HG03196 (cell line): Measurements from ENCODE around the gene NEU1.
A peak's percentile ranks its signal among the peaks of the same experiment; 100 is the strongest.
"Not testable (repeated sequence)": the region's sequence is repeated elsewhere in the genome, so short reads cannot be mapped to it uniquely, and the experiment has no call there.

Experiments
- ATAC-seq: cut with Tn5 transposase; IDR thresholded peaks from one replicate; pipeline ENCODE4 v1.9.1; 2021; ENCODE audit not compliant: unreplicated experiment

The NEU1 gene

DNA sequence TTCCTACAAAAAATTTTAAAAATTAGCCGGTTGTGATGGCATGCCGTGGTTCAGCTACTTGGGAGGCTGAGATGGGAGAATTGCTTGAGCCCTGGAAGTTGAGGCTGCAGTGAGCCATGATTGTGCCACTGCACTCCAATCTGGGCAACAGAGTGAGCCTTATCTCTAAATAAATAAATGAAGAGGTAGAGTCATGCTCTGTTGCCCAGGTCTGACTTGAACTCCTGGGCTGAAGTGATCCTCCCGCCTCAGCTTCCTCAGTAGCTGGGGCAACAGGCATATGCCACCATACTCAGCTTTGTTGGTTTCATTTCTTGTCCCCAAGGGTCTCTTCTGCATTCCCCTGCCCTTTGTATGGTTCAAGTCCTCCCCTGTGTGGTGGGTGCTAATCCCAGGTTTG, 18.1 kb downstream of the NEU1 start:
- no peak for ATAC-seq

DNA sequence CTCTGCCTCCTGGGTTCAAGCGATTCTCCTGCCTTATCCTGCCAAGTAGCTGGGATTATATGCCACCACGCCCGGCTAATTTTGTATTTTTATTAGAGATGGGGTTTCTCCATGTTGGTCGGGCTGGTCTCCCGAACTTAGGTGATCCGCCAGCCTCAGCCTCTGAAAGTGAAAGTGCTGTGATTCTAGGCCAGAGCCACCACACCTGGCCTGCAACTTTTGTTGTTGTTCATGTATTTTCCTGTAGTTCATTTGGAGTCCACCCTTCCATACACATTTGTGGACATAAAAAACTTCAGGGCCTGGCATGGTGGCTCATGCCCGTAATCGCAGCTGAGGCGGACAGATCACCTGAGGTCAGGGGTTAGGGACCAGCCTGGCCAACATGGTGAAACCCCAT, 20.6 kb downstream of the NEU1 start:
- no peak for ATAC-seq

GRCh38 chr6:31839779-31840126, 22.9 kb downstream of the NEU1 start:
- ATAC-seq, result not testable (repeated sequence)

- ATAC-seq, result no peak
Observed at GRCh38 chr6:31838968-31839367, 23.7 kb downstream of the NEU1 start.

DNA sequence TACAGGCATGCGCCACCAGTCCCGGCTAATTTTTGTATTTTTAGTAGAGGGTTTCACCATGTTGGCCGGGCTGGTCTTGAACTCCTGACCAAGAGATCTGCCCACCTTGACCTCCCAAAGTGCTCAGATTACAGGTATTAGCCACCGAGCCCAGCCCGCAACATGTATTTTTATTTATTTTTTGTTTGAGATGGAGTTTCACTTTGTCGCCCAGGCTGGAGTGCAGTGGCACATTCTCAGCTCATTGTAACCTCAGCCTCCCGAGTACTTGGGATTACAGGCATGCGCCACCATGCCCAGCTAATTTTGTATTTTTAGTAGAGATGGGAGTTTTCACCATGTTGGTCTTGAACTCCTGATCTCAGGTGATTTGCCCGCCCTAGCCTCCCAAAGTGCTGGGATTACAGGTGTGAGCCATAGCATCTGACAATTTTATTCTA, 24.5 kb downstream of the NEU1 start:
- ATAC-seq, result not testable (repeated sequence)

DNA sequence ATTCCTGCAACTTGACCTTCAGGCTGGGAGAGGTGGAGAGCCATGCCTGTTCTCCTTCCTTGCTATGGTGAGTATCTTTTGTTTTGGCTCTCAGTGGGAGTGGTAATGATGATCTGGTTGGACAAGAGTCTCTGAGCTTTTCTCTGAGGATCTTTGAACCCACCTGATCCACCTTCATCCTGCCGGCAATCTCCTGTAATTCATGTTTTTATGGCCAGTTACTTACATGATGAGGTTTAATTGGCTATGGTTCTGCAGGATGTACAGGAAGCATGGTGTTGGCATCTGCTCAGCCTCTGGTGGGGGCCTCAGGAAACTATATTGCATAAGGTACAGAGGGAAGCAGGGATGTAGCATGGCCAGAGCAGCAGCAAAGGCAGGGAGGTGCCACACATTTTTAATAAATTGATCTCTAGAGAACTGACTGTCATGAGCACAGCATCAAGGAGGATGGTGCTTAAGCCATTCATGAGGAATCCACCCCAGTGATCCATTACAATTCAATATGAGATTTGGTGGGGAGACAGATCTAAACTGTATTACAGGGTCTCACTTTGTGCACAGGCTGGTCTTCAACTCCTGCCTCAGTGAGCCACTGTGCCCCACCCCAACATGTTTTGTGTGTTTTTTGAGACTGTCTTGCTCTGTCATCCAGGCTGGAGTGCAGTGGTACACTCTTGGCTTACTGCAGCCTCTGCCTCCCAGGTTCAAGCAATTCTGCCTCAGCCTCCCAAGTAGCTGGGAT, 25.1 kb downstream of the NEU1 start:
- ATAC-seq, result no peak

DNA sequence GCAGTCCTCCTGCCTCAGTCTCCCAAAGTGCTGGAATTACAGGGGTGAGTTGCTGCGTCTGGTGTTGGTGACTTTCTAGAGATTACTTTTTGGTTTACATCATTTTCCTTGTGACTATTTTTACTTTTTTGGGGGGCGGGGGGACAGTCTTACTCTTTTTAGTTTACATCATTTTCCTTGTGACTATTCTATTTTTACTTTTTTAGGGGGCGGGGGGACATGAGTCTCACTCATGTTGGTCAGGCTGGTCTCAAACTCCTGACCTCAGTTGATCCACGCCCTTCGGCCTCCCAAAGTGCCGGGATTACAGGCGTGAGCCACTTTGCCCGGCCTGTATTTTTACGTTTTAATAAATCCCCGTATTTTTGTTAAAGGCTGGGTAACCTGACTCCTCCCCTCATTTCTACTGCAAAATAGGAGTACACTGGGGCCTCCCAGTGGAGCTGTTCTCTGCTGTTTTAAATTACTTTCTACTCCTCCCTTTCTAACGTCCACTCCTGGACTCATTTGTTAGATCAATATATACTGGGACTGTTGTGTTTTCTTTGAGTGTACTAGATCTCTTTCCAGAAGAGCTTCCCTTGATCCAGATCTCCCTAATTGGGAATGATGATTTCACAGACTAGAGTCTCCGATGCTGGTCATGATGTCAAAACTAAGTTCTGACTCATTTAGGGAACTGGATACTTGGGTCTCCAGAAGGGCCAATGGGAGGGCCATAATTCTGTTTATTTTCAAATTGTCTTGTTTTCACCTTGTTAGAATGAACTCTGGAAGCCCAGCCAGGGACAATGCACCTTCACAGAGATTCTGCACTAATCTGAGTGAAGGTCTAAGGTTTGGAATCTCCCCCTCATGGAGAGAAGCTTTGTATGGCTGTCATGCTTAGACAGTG, 25.9 kb downstream of the NEU1 start:
- ATAC-seq, result no peak

DNA sequence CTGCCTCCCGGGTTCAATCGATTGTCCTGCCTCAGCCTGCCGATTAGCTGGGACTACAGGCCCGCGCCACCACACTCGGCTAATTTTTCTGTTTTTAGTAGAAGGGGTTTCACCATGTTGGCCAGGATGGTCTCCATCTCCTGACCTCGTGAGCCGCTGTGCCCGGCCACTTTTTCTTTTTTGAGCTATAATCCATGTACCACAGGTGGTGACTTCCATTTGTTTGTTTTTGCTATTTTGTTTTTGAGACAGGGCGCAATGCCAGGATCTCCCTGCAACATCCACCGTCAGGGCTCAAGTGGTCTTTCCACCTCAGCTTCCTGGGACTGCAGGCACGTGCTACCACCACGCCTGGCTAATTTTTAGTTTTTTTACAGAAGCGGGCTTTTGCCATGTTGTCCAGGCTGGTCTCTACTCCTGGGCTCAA, 26.6 kb downstream of the NEU1 start:
- ATAC-seq, result no peak

DNA sequence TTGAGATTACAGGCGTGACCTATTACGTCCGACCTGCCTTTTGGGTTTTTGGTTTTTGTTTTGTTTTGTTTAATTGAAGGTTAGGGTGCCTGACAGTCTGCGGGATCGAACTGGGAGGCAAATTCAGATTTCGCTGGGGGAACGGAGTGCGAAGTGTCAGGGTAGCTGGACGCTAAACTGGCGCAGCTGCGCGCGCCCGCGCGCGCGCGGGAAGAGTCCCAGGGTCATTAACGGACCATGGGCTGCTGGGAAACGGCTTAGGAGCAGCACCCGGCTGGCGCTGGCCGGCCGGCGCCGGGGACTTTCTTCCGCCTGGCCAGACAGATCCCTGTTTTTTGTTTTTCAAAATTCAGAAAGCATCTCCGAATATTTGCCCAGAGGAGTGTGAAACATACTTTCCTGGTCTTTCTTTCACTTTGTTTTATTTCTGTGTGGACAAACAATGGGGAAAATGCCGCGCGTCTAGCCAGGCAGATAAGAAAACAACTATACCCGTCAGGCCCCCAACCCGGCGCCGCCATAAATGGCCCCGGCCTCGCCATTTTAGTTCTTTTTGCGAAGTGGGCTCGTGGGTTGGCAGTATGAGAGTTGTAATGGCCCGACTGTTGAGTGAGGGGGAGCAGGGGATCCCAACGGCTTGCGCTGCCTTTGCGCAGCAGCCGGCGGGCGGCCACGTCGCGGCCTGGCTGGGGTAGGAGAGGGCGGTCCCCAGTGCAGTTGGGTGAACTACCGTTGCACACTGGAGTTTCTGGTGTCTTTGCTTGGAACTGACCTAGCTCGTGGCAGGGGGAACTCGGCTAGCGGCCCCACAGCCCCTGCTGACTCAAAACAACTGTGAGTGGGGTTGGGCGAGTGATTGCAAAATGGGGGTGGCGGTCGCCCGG, 28.0 kb downstream of the NEU1 start:
- ATAC-seq, result peak; percentile 40

DNA sequence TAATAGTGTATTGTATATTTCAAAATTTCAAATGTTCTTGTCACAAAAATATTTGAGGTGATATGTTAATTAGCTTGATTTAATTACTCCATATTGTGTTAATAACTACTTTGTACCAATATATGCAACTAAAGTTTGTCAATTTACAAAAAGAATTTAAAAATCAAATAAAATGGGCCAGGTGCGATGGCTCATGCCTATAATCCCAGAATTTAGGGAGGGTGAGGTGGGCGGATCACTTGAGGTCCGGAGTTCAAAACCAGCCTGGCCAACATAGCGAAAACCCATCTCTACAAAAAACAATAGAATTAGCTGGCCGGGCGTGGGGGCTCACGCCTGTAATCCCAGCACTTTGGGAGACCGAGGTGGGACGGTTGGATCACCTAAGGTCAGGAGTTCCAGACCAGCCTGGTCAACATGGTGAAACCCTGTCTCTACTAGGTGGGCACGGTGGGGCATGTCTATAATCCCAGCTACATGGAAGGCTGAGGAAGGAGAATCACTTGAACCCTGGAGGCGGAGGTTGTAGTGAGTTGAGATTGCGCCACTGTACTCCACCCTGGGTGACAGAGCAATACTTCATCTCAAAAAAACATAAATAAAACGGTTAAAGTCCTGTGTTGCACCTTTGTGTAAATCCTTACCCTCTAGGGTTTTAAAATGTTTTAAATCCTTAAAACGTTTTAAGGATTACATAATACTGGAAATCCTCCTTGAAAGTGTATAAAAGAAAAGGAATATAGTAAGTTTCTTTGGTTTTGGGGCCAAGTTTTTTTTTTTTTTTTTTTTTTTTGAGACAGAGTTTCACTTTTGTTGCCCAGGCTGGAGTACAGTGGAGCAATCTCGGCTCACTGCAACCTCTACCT, 31.0 kb downstream of the NEU1 start:
- ATAC-seq, result no peak

- no peak for ATAC-seq
Observed at GRCh38 chr6:31830886-31831335, 31.7 kb downstream of the NEU1 start.

GRCh38 chr6:31829633-31830283, 32.9 kb downstream of the NEU1 start:
- no peak for ATAC-seq

DNA sequence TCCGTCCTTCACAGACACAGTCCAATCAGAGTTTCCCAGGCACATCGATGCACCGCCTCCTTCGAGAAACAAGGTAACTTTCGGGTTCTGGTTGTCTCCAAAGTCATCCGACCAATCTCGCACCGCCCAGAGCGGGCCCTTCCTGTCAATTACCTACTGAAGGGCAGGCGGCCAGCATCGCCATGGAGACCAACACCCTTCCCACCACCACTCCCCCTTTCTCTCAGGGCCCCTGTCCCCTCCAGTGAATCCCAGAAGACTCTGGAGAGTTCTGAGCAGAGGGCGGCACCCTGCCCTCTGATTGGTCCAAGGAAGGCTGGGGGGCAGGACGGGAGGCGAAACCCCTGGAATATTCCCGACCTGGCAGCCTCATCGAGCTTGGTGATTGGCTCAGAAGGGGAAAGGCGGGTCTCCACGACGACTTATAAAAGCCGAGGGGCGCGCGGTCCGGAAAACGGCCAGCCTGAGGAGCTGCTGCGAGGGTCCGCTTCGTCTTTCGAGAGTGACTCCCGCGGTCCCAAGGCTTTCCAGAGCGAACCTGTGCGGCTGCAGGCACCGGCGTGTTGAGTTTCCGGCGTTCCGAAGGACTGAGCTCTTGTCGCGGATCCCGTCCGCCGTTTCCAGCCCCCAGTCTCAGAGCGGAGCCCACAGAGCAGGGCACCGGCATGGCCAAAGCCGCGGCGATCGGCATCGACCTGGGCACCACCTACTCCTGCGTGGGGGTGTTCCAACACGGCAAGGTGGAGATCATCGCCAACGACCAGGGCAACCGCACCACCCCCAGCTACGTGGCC, 35.1 kb downstream of the NEU1 start, which contains the start of gene HSPA1B:
Gene HSPA1B, plus strand, starts transcription at position 453 of the 794 bp plus-strand sequence. Its CDS starts 213 bp downstream, at position 666.
- peak; percentile 60 for ATAC-seq

DNA sequence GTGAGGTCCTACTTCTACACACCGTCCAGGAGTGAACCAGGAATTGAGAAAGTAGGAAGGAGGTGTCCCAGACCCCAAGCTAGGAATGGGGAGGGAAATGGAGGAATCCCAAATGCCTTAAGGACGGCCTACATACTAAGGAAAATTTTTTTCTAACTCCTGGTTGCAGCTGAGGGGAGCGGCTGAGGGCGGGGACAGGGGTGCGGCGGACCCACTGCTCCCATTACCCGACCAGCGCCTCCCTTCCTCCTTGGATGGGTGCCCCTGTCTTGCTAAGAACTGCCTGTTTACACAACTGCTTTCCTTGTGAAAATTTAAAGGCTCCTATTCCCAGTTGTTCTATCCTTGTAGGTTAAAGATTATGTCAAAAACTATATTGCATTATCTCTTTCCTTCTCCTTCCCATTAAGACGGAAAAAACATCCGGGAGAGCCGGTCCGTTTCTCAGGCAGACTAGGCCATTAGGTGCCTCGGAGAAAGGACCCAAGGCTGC, 35.8 kb downstream of the NEU1 start:
- ATAC-seq, result no peak

GRCh38 chr6:31825553-31825952, 37.1 kb downstream of the NEU1 start:
- no peak for ATAC-seq

DNA sequence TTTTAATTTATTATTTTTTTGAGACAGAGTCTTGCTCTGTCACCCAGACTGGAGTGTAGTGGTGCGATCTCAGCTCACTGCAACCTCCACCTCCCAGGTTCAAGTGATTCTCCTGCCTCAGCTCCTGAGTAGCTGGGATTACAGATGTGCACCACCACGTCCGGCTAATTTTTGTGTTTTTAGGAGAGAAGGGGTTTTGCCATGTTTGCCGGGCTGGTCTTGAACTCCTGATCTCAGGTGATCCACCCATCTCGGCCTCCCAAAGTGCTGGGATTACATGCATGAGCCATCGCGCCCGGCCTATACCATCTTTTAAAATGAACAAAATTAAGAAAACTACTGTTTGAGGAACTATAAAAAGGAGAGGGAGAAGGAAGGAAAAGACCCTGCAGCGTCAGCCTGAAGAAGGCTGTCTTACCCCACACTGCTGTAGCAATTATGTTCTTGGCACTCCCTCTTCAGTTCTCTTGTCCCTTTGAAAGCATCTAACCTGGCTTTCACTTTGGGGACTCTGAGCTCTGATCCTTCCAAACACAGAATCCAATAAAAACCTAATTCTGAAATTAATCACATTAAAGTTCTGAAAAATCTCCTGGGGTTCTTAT, 38.9 kb downstream of the NEU1 start:
- not testable (repeated sequence) for ATAC-seq

DNA sequence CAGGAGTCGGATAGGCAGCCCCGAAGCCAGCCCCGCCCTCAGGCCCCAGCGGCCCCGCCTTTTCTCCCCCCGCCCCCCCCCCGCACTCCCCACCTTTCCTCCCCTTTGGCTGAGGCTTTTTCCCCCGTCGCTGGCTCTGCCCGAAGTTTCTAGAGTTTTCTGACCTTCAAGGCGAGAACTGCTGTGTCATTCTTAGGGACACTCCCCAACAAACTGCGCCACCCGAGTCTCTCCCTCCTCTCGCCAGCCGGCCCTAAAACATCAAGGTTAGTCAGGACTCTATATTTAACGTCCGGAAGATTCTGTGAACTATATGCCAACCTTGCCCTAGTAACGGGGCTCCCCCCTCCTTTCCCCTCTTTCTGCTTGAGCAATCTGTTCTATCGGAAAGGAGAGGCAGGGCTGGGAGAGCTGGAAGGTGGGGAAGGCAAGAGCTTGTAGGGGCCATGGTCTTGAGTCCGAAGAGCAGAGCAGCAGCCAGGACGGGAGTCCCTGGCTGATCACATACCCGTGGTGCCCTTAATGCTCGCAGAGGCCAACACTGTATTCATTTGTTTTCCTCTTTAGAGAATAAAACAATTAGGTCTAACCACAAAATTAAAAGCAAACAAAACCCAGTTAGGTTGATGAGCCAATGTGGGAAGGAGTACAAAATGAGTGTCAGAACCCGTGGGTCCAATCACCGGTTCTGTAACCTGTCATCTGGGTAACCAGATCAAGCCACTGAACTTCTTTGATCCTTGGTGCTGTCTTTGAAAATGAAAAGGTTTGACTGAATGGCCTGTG, 40.4 kb downstream of the NEU1 start:
- peak; percentile 39 for ATAC-seq
